Caco-2 (cell line): ENCODE measurements around the gene GPR137. TPM values are rescaled to one million over a fixed set of nuclear protein-coding genes. Genes with fewer than 3 reads are reported as not detected.

Experiments
- BruUV-seq: library from RNA; stranded (reverse); fragments of 400-500 nt; replicated peaks from 2 replicates; lab custom pipeline; 2021; lab: Mats Ljungman, UMichigan
- CTCF ChIA-PET: fragments of 300-600 bp; sonication (Branson Sonifier 250); formaldehyde crosslinking; loops from one replicate; lab custom pipeline; 2022; ENCODE audit warnings: antibody characterized with exemption; lab: Charles Lee
- POLR2A ChIA-PET: fragments of 300-600 bp; sonication (Branson Sonifier 250); formaldehyde crosslinking; loops from one replicate; lab custom pipeline; 2022; ENCODE audit warnings: antibody characterized with exemption; lab: Charles Lee
- DNase-seq, 2 experiments: peaks; one replicate each; pipeline versions ENCODE4 v3.0.0 to v3.0.0-alpha.2; 2020 to 2022
- H3K27me3 ChIP-seq: replicated peaks from 2 replicates; pipeline ENCODE4 v1.6.0; 2011; ENCODE audit warnings: low read length; ENCODE audit not compliant: control insufficient read depth, insufficient read depth
- H3K36me3 ChIP-seq: 2 replicates; pipeline ENCODE4 v1.5.1; 2011; ENCODE audit warnings: low read length; ENCODE audit not compliant: control insufficient read depth, insufficient read depth
- H3K4me1 ChIP-seq: fragments of 250-450 bp; sonication (Bioruptor Pico); 2 replicates; pipeline ENCODE4 v1.5.1; 2020; ENCODE audit warnings: mild to moderate bottlenecking
- H3K4me3 ChIP-seq: 2 replicates; pipeline ENCODE4 v1.5.1; 2011; ENCODE audit warnings: low read depth, mild to moderate bottlenecking, control low read depth, low read length
- H3K9me3 ChIP-seq: fragments of 250-450 bp; sonication (Bioruptor Pico); 2 replicates; pipeline ENCODE4 v1.5.1; 2020; ENCODE audit warnings: mild to moderate bottlenecking, moderate library complexity
- H3K27ac Mint-ChIP-seq: one replicate; pipeline ENCODE4 v1.8.0; 2022; ENCODE audit warnings: mixed read lengths; ENCODE audit not compliant: unreplicated experiment
- H3K27me3 Mint-ChIP-seq: one replicate; pipeline ENCODE4 v1.8.0; 2022; ENCODE audit warnings: mixed read lengths; ENCODE audit not compliant: insufficient read depth, unreplicated experiment
- H3K36me3 Mint-ChIP-seq: one replicate; pipeline ENCODE4 v1.8.0; 2022; ENCODE audit warnings: mild to moderate bottlenecking, mixed read lengths; ENCODE audit not compliant: insufficient read depth, unreplicated experiment
- H3K4me1 Mint-ChIP-seq: one replicate; pipeline ENCODE4 v1.8.0; 2022; ENCODE audit warnings: low read depth, mixed read lengths; ENCODE audit not compliant: unreplicated experiment
- H3K4me3 Mint-ChIP-seq: one replicate; pipeline ENCODE4 v1.8.0; 2022; ENCODE audit warnings: mild to moderate bottlenecking, moderate library complexity, mixed read lengths; ENCODE audit not compliant: unreplicated experiment
- H3K9me3 Mint-ChIP-seq: one replicate; pipeline ENCODE4 v1.8.0; 2022; ENCODE audit warnings: mixed read lengths; ENCODE audit not compliant: unreplicated experiment
- intact Hi-C: fragments of 100-400 bp; cut with micrococcal nuclease; formaldehyde crosslinking; loops from one replicate; pipeline ENCODE4 v1.10.0; 2022; ENCODE audit not compliant: unreplicated experiment
- total RNA-seq: library from RNA; stranded (reverse); gene quantifications from 2 replicates; pipeline ENCODE4 v1.2.3, GENCODE V29; 2022
- TF ChIP-seq, protein P1 (sequence below), 2 experiments: fragments of 200-600 bp in 1 of 2; IDR thresholded peaks; 1 replicate in 1 of 2; 2 replicates in 1 of 2; pipeline versions ENCODE4 v1.5.1 to v1.8.0; 2011 to 2022; ENCODE audit warnings: antibody characterized with exemption in 1 of 2, control low read depth in 1 of 2, inconsistent platforms in 1 of 2, low read depth in 1 of 2, low read length in 1 of 2, mild to moderate bottlenecking in 1 of 2, moderate library complexity in 1 of 2; ENCODE audit not compliant: insufficient read depth in 1 of 2, severe bottlenecking in 1 of 2, unreplicated experiment in 1 of 2

The GPR137 gene
- total RNA-seq, 1 experiment from 2014 or later: 58.5 TPM

- Mint-ChIP-seq H3K27me3 (peaks cover 8% of the 10 kb centered on the region), H3K9me3 (no peaks in the 10 kb centered on the region), H3K4me3 (peak within 1 kb of the TSS; percentile 81), H3K27ac (peak within 1 kb of the TSS; percentile 76), H3K4me1 (peaks cover 9% of the 10 kb centered on the region), H3K36me3 (peaks cover 13% of the 10 kb centered on the region)
- BruUV-seq: no TSS peak
- H3K36me3 ChIP-seq: no peaks in the 10 kb centered on the region
- intact Hi-C loops: no loop called here
- CTCF ChIA-PET: interaction anchor here (0.6 to 5.8 kb wide), 16 partner anchors 10 to 777 kb away, joined by 3 to 61 read pairs (median 4); partner anchors contain the start of genes BAD, FKBP2, PPP1R14B and PRDX5
- POLR2A ChIA-PET: interaction anchor here (0.8 to 1.5 kb wide), 3 partner anchors 18 to 59 kb away, joined by 3 to 6 read pairs (median 5); partner anchors contain the start of genes FKBP2, PRDX5 and TRMT112
- peak within 1 kb of the TSS; percentile 86 for H3K4me3 ChIP-seq
- no peak for DNase-seq
- H3K9me3 ChIP-seq: no peaks in the 10 kb centered on the region
- TF ChIP-seq, protein P1, sequence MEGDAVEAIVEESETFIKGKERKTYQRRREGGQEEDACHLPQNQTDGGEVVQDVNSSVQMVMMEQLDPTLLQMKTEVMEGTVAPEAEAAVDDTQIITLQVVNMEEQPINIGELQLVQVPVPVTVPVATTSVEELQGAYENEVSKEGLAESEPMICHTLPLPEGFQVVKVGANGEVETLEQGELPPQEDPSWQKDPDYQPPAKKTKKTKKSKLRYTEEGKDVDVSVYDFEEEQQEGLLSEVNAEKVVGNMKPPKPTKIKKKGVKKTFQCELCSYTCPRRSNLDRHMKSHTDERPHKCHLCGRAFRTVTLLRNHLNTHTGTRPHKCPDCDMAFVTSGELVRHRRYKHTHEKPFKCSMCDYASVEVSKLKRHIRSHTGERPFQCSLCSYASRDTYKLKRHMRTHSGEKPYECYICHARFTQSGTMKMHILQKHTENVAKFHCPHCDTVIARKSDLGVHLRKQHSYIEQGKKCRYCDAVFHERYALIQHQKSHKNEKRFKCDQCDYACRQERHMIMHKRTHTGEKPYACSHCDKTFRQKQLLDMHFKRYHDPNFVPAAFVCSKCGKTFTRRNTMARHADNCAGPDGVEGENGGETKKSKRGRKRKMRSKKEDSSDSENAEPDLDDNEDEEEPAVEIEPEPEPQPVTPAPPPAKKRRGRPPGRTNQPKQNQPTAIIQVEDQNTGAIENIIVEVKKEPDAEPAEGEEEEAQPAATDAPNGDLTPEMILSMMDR (IDR thresholded peaks at IDR 0.05; ENCODE audit: insufficient read depth in 1 of 2, low read depth in 1 of 2, low read length in 1 of 2, severe bottlenecking in 1 of 2, unreplicated experiment in 1 of 2): no peak
- peaks cover 10% of the 10 kb centered on the region for H3K4me1 ChIP-seq
- peaks cover 2% of the 10 kb centered on the region for H3K27me3 ChIP-seq
These were observed 14.4 kb downstream of the GPR137 start, which contains the start of gene CATSPERZ for GRCh38 chr11:64299847-64300648. CATSPERZ (plus strand) TSS chr11:64300358; CDS start chr11:64300411, 53 bp downstream.

GRCh38 chr11:64303109-64304031, 17.7 kb downstream of the GPR137 start:
- H3K4me1 ChIP-seq: peaks cover 26% of the 10 kb centered on the region
- Mint-ChIP-seq H3K27me3 (no peaks in the 10 kb centered on the region), H3K4me1 (peaks cover 9% of the 10 kb centered on the region), H3K27ac (peak overlapping the region; percentile 99), H3K36me3 (peaks cover 42% of the 10 kb centered on the region), H3K9me3 (no peaks in the 10 kb centered on the region), H3K4me3 (peak overlapping the region; percentile 97)
- H3K4me3 ChIP-seq: peak overlapping the region; percentile 65
- no peak for DNase-seq
- POLR2A ChIA-PET: interaction anchor here (0.6 to 3.5 kb wide), 9 partner anchors 14 to 1472 kb away, joined by 3 to 86 read pairs (median 10); partner anchors contain the start of genes FKBP2, NUDT22, PRDX5 and STX5
- peaks cover 3% of the 10 kb centered on the region; the same call in 1 of the 2 replicates for H3K36me3 ChIP-seq
- CTCF ChIA-PET: interaction anchor here (0.7 to 5.8 kb wide), 15 partner anchors 11 to 463 kb away, joined by 3 to 61 read pairs (median 8); partner anchors contain the start of genes BAD, FKBP2, GPR137 and NUDT22
- TF ChIP-seq, protein P1 (IDR thresholded peaks at IDR 0.05; ENCODE audit: insufficient read depth in 1 of 2, low read depth in 1 of 2, low read length in 1 of 2, severe bottlenecking in 1 of 2, unreplicated experiment in 1 of 2): no peak
- no peaks in the 10 kb centered on the region for H3K9me3 ChIP-seq
- H3K27me3 ChIP-seq: no peaks in the 10 kb centered on the region
- intact Hi-C loops: loop anchor here (1.0 to 2.0 kb wide), 3 partner anchors 19 to 63 kb away; partner anchors contain the start of genes BAD, FKBP2, GPR137 and PLCB3
- no TSS peak for BruUV-seq
